B cell (primary cell): Measurements from ENCODE around the gene TSFM. TPM values are rescaled to one million over a fixed set of nuclear protein-coding genes. Genes with fewer than 3 reads are reported as not detected.

Experiments
- ATAC-seq: fragments of 200-7000 bp; cut with Tn5 transposase; one replicate; pipeline ENCODE4 v1.10.0; 2021; ENCODE audit warnings: low read depth, mild to moderate bottlenecking, moderate number of reproducible peaks, moderate library complexity
- CTCF ChIA-PET: fragments of 350-600 bp; sonication (Branson Sonifier 250); formaldehyde crosslinking; loops from one replicate; lab custom pipeline; 2021; ENCODE audit warnings: antibody characterized with exemption, inconsistent platforms; lab: Charles Lee
- POLR2A ChIA-PET: fragments of 350-600 bp; sonication (Branson Sonifier 250); formaldehyde crosslinking; loops from one replicate; lab custom pipeline; 2021; ENCODE audit warnings: antibody characterized with exemption; lab: Charles Lee
- DNase-seq: peaks from one replicate; pipeline ENCODE4 v3.0.0; 2013
- H2AFZ ChIP-seq: 2 replicates; pipeline ENCODE4 v1.6.1; 2012; ENCODE audit warnings: mild to moderate bottlenecking, low read depth, low read length; ENCODE audit not compliant: insufficient read depth, poor library complexity, severe bottlenecking
- H3K27ac ChIP-seq, 2 donors: 1 replicate in 1 of 2; 2 replicates in 1 of 2; pipeline ENCODE4 v1.5.1; 2012 to 2013; ENCODE audit warnings: low read length in 2 of 2, mild to moderate bottlenecking in 2 of 2, moderate library complexity in 1 of 2
- H3K27me3 ChIP-seq, 4 experiments: fragments of 200-600 bp in 1 of 4; sonication (generic) in 1 of 4; replicated peaks in 1 of 4; 1 replicate in 2 of 4; 2 replicates in 2 of 4; pipeline versions ENCODE4 v1.6.1 to v1.7.0; 2013 to 2016; ENCODE audit warnings: low read length in 3 of 4, mild to moderate bottlenecking in 2 of 4, mixed read lengths in 1 of 4, moderate library complexity in 1 of 4; ENCODE audit not compliant: insufficient read depth in 4 of 4, control insufficient read depth in 3 of 4; ENCODE audit errors: control extremely low read depth in 1 of 4
- H3K36me3 ChIP-seq, 2 experiments: replicated peaks in 1 of 2; 1 replicate in 1 of 2; 2 replicates in 1 of 2; pipeline versions ENCODE4 v1.6.1 to v1.7.1; 2013; ENCODE audit warnings: low read length in 1 of 2; ENCODE audit not compliant: insufficient read depth in 2 of 2, control insufficient read depth in 1 of 2; ENCODE audit errors: control extremely low read depth in 1 of 2, extremely low read depth in 1 of 2
- H3K4me1 ChIP-seq, 2 donors: fragments of 200-600 bp in 1 of 2; sonication (generic) in 1 of 2; 1 replicate in 1 of 2; 2 replicates in 1 of 2; pipeline versions ENCODE4 v1.5.1 to v1.6.1; 2013 to 2017; ENCODE audit warnings: low read length in 2 of 2; ENCODE audit not compliant: control insufficient read depth in 2 of 2, insufficient read depth in 2 of 2
- H3K4me2 ChIP-seq: replicated peaks from 2 replicates; pipeline ENCODE3; 2012; ENCODE audit warnings: mild to moderate bottlenecking, low read depth, low read length; ENCODE audit not compliant: poor library complexity, severe bottlenecking
- H3K4me3 ChIP-seq, 5 experiments: fragments of 200-600 bp in 1 of 5; sonication (generic) in 1 of 5; 1 replicate in 3 of 5; 2 replicates in 2 of 5; pipeline versions ENCODE4 v1.5.1 to v1.7.0; 2011 to 2016; ENCODE audit warnings: low read length in 4 of 5, mild to moderate bottlenecking in 4 of 5, low read depth in 2 of 5, control low read depth in 1 of 5, moderate library complexity in 1 of 5; ENCODE audit not compliant: insufficient read depth in 1 of 5; ENCODE audit errors: control extremely low read depth in 1 of 5, extremely low read depth in 1 of 5
- H3K79me2 ChIP-seq: fragments of 200-600 bp; sonication (generic); one replicate; pipeline ENCODE4 v1.6.0; 2016; ENCODE audit warnings: low read length; ENCODE audit not compliant: control insufficient read depth, insufficient read depth
- H3K9ac ChIP-seq: fragments of 200-600 bp; sonication (generic); 2 replicates; pipeline ENCODE4 v1.6.1; 2017; ENCODE audit warnings: mild to moderate bottlenecking, low read length, moderate library complexity
- H3K9me3 ChIP-seq, 3 donors: one replicate each; pipeline versions ENCODE4 v1.6.1 to v1.7.1; 2013; ENCODE audit warnings: low read length in 2 of 3; ENCODE audit not compliant: control insufficient read depth in 2 of 3, insufficient read depth in 1 of 3; ENCODE audit errors: control extremely low read depth in 1 of 3
- H4K20me1 ChIP-seq: 2 replicates; pipeline ENCODE4 v1.6.0; 2012; ENCODE audit warnings: mild to moderate bottlenecking, low read length; ENCODE audit not compliant: insufficient read depth, control insufficient read depth, poor library complexity, severe bottlenecking
- H3K27ac Mint-ChIP-seq: one replicate; pipeline ENCODE4 v1.8.0; 2021; ENCODE audit warnings: mixed read lengths
- H3K27me3 Mint-ChIP-seq: one replicate; pipeline ENCODE4 v1.8.0; 2021; ENCODE audit warnings: mixed read lengths
- H3K4me1 Mint-ChIP-seq: one replicate; pipeline ENCODE4 v1.8.0; 2021; ENCODE audit warnings: mixed read lengths
- H3K4me3 Mint-ChIP-seq: one replicate; pipeline ENCODE4 v1.8.0; 2021; ENCODE audit warnings: mixed read lengths
- H3K9me3 Mint-ChIP-seq: one replicate; pipeline ENCODE4 v1.8.0; 2022; ENCODE audit warnings: mixed read lengths; ENCODE audit not compliant: insufficient read depth
- EZH2 ChIP-seq: IDR thresholded peaks from 2 replicates; pipeline ENCODE4 v1.6.1; 2012; ENCODE audit warnings: borderline replicate concordance, low read depth, mild to moderate bottlenecking, moderate library complexity, low read length; ENCODE audit not compliant: insufficient read depth, poor library complexity, severe bottlenecking
- WGBS: methylation state at CpG from one replicate; pipeline ENCODE4 v1.1.5; 2013; ENCODE audit warnings: missing lambda C conversion rate; ENCODE audit not compliant: insufficient coverage; 5-methylcytosine and 5-hydroxymethylcytosine counted together
- intact Hi-C: fragments of 100-400 bp; cut with micrococcal nuclease; formaldehyde crosslinking; loops from one replicate; pipeline ENCODE4 v1.10.0; 2022
- polyA plus RNA-seq: library from polyadenylated mRNA; depleted of rRNA; stranded (reverse); fragments of >200 nt; gene quantifications from 2 replicates; pipeline ENCODE4 v1.2.3, GENCODE V29; 2012
- total RNA-seq, 2 donors: library from RNA; stranded (reverse); fragments of 120-200 nt in 1 of 2; gene quantifications; 1 replicate in 1 of 2; 2 replicates in 1 of 2; pipeline versions ENCODE4 v1.2.3 to v1.2.4, GENCODE V29; 2013 to 2022
- TF ChIP-seq, protein P1 (sequence below): fragments of 200-600 bp; IDR thresholded peaks from one replicate; pipeline ENCODE4 v1.8.0; 2022; ENCODE audit warnings: antibody characterized with exemption, mild to moderate bottlenecking

Gene TSFM
- total and polyA plus RNA-seq, 2 donors (not counting 1 experiment from before 2014, with no cell fraction given) = 5.6 to 20.9 TPM

DNA sequence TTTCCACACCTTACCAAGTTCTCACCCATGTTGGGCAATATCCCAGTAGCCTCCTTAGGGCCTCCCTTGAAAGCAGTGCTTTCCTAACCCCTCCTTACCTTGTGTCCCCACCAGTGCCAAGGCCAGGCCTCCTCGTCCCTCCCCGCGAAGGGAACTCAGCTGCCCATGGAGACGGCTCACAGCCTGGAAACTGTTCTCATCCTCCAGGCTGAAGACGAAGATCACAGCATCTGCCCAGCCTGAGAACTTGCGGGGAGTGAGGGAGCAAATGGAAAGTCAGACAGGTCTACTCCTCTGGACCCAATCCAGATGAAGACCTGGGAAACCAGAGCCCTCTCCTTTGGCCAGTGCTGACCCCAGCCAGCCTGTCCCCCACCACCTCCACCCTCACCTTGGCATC is 48.7 kb upstream of the TSFM start:
- DNase-seq (no peak), ATAC-seq (no peak)
- TF ChIP-seq, protein P1, sequence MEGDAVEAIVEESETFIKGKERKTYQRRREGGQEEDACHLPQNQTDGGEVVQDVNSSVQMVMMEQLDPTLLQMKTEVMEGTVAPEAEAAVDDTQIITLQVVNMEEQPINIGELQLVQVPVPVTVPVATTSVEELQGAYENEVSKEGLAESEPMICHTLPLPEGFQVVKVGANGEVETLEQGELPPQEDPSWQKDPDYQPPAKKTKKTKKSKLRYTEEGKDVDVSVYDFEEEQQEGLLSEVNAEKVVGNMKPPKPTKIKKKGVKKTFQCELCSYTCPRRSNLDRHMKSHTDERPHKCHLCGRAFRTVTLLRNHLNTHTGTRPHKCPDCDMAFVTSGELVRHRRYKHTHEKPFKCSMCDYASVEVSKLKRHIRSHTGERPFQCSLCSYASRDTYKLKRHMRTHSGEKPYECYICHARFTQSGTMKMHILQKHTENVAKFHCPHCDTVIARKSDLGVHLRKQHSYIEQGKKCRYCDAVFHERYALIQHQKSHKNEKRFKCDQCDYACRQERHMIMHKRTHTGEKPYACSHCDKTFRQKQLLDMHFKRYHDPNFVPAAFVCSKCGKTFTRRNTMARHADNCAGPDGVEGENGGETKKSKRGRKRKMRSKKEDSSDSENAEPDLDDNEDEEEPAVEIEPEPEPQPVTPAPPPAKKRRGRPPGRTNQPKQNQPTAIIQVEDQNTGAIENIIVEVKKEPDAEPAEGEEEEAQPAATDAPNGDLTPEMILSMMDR = no peak
- no peak for TF ChIP-seq EZH2
- H3K9me3 Mint-ChIP-seq = no peaks in the 10 kb centered on the region
- Histone ChIP-seq H2AFZ (no peak overlapping the region), H3K79me2 (peaks cover 18% of the 10 kb centered on the region), H3K4me2 (no peak overlapping the region), H3K36me3 (peaks cover 0 to 68% of the 10 kb centered on the region in 2 experiments), H3K9me3 (no peaks in the 10 kb centered on the region), H4K20me1 (peaks cover 36% of the 10 kb centered on the region), H3K4me1 (peaks cover 0 to under 1% of the 10 kb centered on the region in 2 donors), H3K9ac (no peak overlapping the region), H3K27me3 (no peaks in the 10 kb centered on the region), H3K27ac (no peak overlapping the region), H3K4me3 (no peak overlapping the region)
- CTCF ChIA-PET = no interaction called here
- no peak overlapping the region for H3K27ac Mint-ChIP-seq
- 96% methylated on average over 6 of the region's 6 CpGs for WGBS
- H3K4me3 Mint-ChIP-seq = no peak overlapping the region
- peaks cover 3% of the 10 kb centered on the region for H3K4me1 Mint-ChIP-seq
- no peaks in the 10 kb centered on the region for H3K27me3 Mint-ChIP-seq
- POLR2A ChIA-PET = no interaction called here
- intact Hi-C loops = no loop called here

DNA sequence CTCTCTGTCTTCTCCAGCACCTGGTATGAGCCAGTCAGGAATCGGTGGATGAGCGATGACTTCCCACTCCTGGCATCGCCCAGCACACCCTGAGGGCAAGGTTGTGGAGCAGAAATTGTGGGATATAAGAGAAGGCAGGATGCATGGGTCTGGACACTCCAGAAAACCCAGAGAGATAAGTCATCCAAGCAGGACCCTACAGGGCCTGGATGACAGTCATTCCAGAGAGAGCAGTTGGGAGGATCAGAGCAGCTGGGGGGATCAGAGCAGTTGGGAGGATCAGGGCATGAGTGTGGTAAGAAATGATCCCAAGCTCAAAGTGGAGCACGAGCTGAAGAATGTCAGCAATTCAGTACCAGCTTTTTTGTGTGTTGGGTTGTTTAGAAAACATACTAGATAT is 48.0 kb upstream of the TSFM start:
- ChIA-PET CTCF (no interaction called here), POLR2A (no interaction called here)
- H3K4me2 ChIP-seq = no peak overlapping the region
- ATAC-seq (no peak), DNase-seq (no peak)
- Mint-ChIP-seq H3K27me3 (no peaks in the 10 kb centered on the region), H3K4me1 (peaks cover 10% of the 10 kb centered on the region), H3K27ac (no peak overlapping the region), H3K9me3 (no peaks in the 10 kb centered on the region), H3K4me3 (no peak overlapping the region)
- intact Hi-C loops = no loop called here
- H4K20me1 ChIP-seq = peaks cover 42% of the 10 kb centered on the region
- no peak overlapping the region for H2AFZ ChIP-seq
- peaks cover 25% of the 10 kb centered on the region for H3K79me2 ChIP-seq
- no peaks in the 10 kb centered on the region for H3K9me3 ChIP-seq
- TF ChIP-seq EZH2 = no peak
- TF ChIP-seq, protein P1 = no peak
- peaks cover 6 to 8% of the 10 kb centered on the region in 2 donors for H3K4me1 ChIP-seq
- H3K27me3 ChIP-seq = no peaks in the 10 kb centered on the region
- H3K36me3 ChIP-seq = peaks cover 0 to 70% of the 10 kb centered on the region in 2 experiments
- no peak overlapping the region for H3K9ac ChIP-seq
- H3K27ac ChIP-seq = no peak overlapping the region
- WGBS = 100% methylated on average over 2 of the region's 4 CpGs
- no peak overlapping the region for H3K4me3 ChIP-seq
